IMR-90 (cell line): ENCODE measurements around the gene NPC1.
"Not testable (repeated sequence)": the region's sequence is repeated elsewhere in the genome, so short reads cannot be mapped to it uniquely, and the experiment has no call there.

ENCODE experiments used
- POLR2A ChIP-seq: IDR thresholded peaks from 2 replicates; pipeline ENCODE4 v1.6.1; 2012; ENCODE audit warnings: mild to moderate bottlenecking, low read depth, low read length
- TF ChIP-seq, protein P1 (sequence below): conservative IDR thresholded peaks from 2 replicates; pipeline ENCODE4 v1.5.1; 2012; ENCODE audit warnings: mild to moderate bottlenecking, low read depth, low read length, improper control_type of control experiment

DNA sequence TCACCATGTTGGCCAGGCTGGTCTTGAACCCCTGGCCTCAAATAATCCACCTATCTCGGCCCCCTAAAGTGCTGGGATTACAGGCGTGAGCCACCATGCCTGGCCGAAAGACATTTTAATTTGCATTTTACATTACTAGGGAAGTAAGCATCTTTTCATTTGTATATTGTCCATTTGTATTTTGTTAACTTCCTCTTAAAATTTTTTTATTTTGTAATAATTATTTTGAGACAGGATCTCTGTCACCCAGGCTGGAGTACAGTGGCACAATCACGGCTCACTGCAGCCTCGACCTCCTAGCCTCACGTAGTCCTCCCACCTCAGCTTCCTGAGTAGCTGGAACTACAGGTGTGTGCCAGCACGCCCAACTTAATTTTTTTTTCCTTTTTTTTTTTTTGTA, 74.1 kb downstream of the NPC1 start:
- TF ChIP-seq, protein P1, sequence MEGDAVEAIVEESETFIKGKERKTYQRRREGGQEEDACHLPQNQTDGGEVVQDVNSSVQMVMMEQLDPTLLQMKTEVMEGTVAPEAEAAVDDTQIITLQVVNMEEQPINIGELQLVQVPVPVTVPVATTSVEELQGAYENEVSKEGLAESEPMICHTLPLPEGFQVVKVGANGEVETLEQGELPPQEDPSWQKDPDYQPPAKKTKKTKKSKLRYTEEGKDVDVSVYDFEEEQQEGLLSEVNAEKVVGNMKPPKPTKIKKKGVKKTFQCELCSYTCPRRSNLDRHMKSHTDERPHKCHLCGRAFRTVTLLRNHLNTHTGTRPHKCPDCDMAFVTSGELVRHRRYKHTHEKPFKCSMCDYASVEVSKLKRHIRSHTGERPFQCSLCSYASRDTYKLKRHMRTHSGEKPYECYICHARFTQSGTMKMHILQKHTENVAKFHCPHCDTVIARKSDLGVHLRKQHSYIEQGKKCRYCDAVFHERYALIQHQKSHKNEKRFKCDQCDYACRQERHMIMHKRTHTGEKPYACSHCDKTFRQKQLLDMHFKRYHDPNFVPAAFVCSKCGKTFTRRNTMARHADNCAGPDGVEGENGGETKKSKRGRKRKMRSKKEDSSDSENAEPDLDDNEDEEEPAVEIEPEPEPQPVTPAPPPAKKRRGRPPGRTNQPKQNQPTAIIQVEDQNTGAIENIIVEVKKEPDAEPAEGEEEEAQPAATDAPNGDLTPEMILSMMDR: not testable (repeated sequence)
- not testable (repeated sequence) for TF ChIP-seq POLR2A
